HG03097 (cell line): ENCODE data around the gene SNX17.
"Not testable (repeated sequence)": the region's sequence is repeated elsewhere in the genome, so short reads cannot be mapped to it uniquely, and the experiment has no call there.

ENCODE experiments used
- ATAC-seq: cut with Tn5 transposase; IDR thresholded peaks from one replicate; pipeline ENCODE4 v1.9.1; 2021; ENCODE audit not compliant: unreplicated experiment, low FRiP score

The SNX17 gene

GRCh38 chr2:27390822-27391679, 20.6 kb downstream of the SNX17 start:
- ATAC-seq, result no peak

- no peak for ATAC-seq
These were observed 22.8 kb downstream of the SNX17 start for GRCh38 chr2:27393225-27393624.

DNA sequence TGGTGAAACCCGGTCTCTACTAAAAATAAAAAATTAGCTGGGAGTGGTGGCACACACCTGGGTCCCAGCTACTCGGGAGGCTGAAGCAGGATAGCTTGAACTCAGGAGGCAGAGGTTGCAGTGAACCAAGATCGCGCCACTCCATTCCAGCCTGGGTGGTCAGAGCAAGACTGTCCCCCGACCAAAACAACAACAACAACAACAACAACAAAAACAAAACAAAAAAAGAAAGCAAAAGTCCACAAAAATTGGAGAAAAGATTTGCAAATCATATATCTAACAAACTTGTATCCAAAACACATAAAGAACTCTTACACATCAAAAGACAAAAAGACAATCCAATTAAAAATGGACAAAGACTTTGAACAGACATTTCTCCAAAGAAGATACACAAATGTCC, 28.5 kb downstream of the SNX17 start:
- ATAC-seq, result no peak

DNA sequence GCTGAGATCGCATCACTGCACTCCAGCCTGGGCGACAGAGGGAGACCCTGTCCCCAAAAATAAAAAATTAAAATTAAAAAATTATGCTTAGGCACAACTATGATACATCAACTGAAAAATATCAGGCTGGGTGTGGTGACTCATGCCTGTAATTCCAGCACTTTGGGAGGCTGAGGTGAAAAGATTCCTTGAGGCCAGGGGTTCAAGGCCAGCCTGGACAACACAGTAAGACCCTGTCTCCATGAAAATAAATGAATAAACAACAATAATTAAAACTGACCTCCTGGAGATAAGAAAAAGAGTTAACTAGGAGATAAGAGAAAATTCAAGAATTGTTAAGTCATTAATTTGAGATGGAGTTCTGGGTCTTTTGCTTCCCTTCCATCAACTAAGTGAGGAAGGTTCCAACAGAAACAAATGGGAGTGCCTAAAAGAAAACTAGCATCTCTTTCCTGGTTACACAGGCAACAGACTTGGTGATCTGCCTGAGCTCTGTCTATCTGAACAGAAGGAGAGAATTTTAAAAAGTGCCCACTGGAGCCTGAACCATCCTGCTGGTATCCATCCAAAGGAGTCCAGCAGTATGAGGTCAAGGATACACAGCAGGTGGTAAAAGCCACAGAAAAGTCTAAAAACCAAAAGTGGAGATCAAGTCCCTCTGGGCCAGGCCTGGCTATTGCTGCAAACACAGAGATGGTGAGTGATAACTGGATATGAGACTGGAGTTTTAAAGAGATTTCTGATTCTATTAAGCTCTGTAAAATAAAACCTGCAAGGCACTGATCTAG, 30.1 kb downstream of the SNX17 start:
- no peak for ATAC-seq

DNA sequence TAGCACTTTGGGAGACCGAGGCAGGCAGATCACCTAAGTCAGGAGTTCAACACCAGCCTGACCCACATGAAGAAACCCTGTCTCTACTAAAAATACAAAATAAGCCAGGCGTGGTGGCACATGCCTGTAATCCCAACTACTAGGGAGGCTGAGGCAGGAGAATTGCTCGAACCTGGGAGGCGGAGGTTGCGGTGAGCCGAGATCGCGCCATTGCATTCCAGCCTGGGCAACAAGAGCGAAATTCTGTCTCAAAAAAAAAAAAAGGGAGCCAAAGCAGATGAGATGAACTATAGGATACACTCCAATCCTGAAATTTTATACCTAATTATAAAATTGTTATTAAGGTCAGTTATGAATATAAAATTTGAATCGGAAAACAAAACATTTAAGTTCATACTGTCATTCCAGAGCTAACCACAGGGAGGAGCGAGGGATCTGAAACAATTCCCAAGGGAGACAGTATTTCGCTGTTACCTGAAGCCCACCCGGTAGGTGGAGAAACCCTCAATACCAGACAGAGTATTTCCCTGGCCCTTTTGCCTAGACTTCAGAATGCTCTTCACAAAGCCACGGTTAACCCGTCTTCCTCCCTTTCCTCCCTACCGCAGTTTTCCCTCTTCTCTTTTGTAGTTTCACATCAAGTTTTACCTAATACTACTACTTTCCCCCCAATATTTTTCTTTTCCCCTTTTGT, 37.5 kb downstream of the SNX17 start:
- ATAC-seq, result no peak

DNA sequence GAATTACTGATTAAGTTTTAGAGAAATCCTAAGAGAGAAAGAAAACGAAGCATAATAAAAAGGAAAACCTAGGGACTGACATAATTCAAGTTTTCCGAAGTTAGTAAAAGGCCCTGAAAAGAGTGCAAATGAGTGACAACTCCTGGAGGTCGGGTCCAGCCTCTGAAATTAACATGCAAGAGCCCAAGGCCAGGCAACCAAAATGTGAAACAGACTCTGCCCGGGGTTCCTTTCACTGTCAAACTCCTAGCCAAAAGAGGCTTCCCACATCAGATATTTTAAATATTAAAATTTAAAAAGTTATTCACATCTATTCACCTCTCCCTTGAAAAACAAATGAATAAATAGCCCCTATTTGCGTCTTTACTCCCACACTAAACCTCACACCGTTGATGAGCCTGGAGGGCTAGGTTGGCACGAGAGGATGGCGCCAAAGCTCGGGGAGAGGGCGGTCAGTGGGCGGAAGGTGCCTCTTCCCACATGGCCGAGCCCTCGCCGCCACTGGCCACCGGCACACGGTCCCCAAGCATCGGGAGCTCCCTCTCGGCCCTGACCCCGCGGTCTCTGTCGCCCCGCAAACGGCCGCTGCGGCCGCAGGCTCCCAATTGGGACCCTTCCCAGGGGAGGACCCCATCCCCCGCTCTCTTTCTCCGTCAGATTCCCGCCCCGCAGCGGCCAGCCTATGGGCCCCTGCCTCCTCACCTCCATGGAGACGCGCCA, 38.3 kb downstream of the SNX17 start:
- ATAC-seq, result peak; percentile 33

DNA sequence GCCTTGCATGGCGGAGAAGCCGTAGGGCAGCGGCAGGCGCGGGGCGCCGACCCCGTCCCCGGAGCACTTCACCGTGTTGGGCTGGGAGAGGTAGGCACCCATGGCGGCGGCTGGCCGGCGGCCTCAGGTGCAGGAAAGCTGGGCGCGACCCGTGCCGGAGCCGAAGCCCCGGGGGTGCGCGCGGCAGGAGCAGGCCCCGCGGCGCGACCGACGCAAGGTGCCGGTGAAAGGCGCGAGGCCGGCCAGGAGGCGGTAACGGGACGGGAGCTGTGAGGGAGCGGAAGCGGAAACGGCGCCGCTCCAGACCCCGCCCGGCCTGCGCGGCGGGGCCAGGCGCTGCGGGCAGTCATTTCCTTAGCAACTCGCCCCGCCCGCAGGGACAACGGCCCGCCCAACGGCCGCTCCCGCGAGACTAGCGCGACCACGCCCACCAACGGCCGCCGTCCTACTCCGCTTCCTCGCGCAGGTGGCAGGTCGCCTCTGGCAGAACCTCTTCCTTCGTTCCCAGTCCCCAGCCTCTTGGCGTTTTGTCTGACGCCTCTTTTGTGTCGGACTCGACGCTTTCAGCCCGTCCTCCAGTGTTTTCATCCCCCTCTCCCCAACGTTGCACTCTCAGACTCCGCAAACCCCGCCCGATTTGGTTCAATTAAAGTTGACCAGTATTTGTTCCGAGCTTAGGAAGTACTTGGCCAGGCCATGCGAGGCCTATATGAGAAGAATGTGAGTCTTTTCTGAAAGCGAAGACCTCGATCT, 39.1 kb downstream of the SNX17 start, which contains the start of gene PPM1G:
PPM1G (minus strand) TSS at position 271 of the 753 bp plus-strand sequence; CDS start at position 102, 169 bp downstream.
- peak; percentile 92 for ATAC-seq

DNA sequence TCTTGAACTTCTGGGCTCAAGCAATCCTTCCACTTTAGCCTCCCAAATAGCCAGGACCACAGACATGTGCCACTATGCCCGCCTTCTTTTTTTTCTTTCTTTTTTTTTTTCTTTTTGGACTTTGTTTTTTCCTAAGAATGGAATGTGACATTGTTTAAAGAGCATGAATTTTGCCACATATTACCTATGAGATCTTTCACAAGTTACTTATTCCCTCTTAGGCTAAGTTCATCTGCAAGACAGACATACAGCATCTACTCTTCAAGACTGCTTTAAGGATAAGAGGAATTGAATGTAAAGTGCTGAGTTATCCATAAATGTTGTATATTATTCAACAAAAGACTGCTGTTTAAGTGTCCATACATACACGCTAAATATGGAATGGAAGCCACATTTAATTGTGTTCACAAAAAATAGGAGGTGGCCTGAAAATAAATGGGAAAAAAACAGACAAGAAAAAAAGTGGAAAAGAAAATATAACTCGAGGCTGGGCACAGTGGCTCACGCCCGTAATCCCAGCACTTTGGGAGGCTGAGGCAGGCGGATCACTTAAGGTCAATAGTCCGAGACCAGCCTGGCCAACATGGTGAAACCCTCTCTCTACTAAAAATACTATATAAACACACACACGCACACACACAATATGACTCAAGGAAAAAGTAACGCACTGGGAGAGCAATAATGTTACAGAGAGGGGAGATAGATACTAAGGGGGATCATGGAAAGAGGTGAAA, 42.2 kb downstream of the SNX17 start:
- ATAC-seq, result no peak

DNA sequence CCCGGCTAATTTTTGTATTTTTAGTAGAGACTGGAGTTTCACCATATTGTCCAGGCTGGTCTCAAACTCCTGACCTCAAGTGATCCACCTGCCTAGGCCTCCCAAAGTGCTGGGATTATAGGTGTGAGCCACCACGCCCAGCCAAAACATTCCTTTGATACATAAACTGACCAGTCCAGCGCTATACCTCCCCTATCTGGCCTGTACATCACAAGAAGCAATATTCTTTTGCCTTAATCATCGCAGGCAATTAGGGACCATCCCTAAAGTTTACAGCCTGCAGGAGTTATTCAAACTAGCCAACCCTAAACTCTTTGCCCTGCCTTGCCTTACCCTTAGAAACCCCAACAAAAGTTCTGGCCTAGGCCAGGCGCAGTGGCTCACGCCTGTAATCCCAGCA, 45.7 kb downstream of the SNX17 start:
- ATAC-seq, result no peak

DNA sequence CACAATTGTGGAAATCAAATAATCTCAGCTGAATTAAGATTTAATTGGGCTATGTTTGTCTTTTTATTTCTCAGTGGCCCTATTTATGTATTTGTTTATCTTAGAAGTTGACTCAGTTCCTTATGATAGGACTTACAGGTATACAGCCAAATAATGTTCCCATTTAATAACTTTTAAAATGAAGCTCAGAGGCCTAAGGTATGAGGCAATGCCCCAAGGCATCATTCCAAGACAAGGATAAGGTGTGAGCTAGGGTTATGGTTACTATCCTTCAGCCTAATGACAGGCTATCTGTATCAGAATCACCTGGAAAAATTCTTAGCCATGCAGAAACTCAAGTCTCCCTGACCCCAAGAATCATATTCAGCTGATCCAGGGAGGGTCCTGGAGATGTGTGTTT, 50.6 kb downstream of the SNX17 start:
- no peak for ATAC-seq

DNA sequence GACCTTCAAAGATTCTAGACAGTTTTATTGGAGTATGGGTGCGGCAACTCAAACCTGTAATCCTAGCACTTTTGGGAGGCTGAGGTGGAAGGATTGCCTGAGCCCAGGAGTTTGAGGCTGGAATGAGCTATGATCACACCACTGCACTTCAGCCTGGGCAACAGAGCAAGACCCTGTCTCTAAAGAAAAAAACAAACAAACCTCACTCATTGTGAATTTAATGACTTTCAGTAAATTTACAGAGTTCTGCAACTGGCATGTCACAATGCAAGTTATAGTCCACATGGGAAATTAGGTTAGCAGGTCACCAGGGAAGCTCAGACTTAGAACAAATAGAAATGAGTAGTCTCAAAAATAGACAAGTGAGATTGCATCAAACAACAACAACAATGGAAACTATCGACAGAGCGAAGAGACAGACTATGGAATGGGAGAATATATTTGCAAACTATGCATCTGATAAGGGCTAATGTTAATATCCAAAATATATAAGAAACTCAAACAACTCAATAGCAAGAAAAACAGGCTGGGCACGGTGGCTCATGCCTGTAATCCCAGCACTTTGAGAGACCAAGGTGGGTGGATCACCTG, 51.3 kb downstream of the SNX17 start:
- no peak for ATAC-seq

- no peak for ATAC-seq
These were observed 52.5 kb downstream of the SNX17 start for GRCh38 chr2:27422958-27423357.

- not testable (repeated sequence) for ATAC-seq
These were observed 54.6 kb downstream of the SNX17 start for GRCh38 chr2:27425039-27425438.
